ENCODE data around the gene TMC7. TPM values are rescaled to one million over a fixed set of nuclear protein-coding genes. Genes with fewer than 3 reads are reported as not detected.

Gene TMC7
- total and polyA plus RNA-seq, 2 experiments from 2014 or later: 1.7 to 2.4 TPM

- TF ChIP-seq CTCF (conservative IDR thresholded peaks at IDR 0.05; ENCODE audit: low read depth in 2 of 2): no peak
- no peak for TF ChIP-seq STAT1 (IDR thresholded peaks at IDR 0.05; ENCODE audit: unreplicated experiment)
- TF ChIP-seq JUNB (IDR thresholded peaks at IDR 0.05; ENCODE audit: unreplicated experiment): no peak
- TF ChIP-seq NANOG (IDR thresholded peaks at IDR 0.05; ENCODE audit: borderline replicate concordance): no peak
- no peak for TF ChIP-seq CREB1 (CRISPR knock-in tag; IDR thresholded peaks at IDR 0.05; ENCODE audit: low read depth)
- TF ChIP-seq ETS1 (IDR thresholded peaks at IDR 0.05): no peak
- TF ChIP-seq POLR2AphosphoS5 (IDR thresholded peaks at IDR 0.05; ENCODE audit: low read depth): no peak
Measured at GRCh38 chr16:18969855-18970240, 13.9 kb upstream of the TMC7 start (continued).

GRCh38 chr16:18975109-18975508 is 8.6 kb upstream of the TMC7 start:
- no peaks in the 10 kb centered on the region for H4K20me1 ChIP-seq (replicated peaks; ENCODE audit: insufficient read depth)
- H3K27ac ChIP-seq (ENCODE audit: low read depth): no peak overlapping the region
- H2AFZ ChIP-seq: no peak overlapping the region
- Mint-ChIP-seq H3K36me3 (ENCODE audit: low read depth) (no peaks in the 10 kb centered on the region), H3K27ac (no peak overlapping the region), H3K4me1 (no peaks in the 10 kb centered on the region), H3K27me3 (ENCODE audit: insufficient read depth, low read depth, poor library complexity) (peaks cover 8% of the 10 kb centered on the region), H3K9me3 (no peaks in the 10 kb centered on the region; the same call in 2 of the 3 replicates), H3K4me3 (no peak overlapping the region)
- H3K27me3 ChIP-seq (ENCODE audit: insufficient read depth): no peaks in the 10 kb centered on the region
- H3K36me3 ChIP-seq (ENCODE audit: insufficient read depth): no peaks in the 10 kb centered on the region
- H3K9me2 ChIP-seq (ENCODE audit: insufficient read depth): no peaks in the 10 kb centered on the region
- ATAC-seq: no peak
- no peaks in the 10 kb centered on the region for H3F3A ChIP-seq (replicated peaks; ENCODE audit: low read depth)
- TF ChIP-seq NANOG (IDR thresholded peaks at IDR 0.05; ENCODE audit: borderline replicate concordance): no peak
- no peak for TF ChIP-seq CTCF (conservative IDR thresholded peaks at IDR 0.05; ENCODE audit: low read depth in 2 of 2)
- no peak for TF ChIP-seq EZH2phosphoT487 (IDR thresholded peaks at IDR 0.05; ENCODE audit: unreplicated experiment)
- TF ChIP-seq ZNF462 (CRISPR knock-in tag; IDR thresholded peaks at IDR 0.05): no peak
- no peak overlapping the region for H3K4me3 ChIP-seq
- H3K79me2 ChIP-seq (replicated peaks; ENCODE audit: insufficient read depth): no peaks in the 10 kb centered on the region
- no peaks in the 10 kb centered on the region for H3K4me1 ChIP-seq (ENCODE audit: insufficient read depth)
- no peak overlapping the region for H3K4me2 ChIP-seq
- DNase-seq (ENCODE audit: low spot score): no peak

All from GM23338 (cell line).